ENCODE results near the gene STX17.

DNA sequence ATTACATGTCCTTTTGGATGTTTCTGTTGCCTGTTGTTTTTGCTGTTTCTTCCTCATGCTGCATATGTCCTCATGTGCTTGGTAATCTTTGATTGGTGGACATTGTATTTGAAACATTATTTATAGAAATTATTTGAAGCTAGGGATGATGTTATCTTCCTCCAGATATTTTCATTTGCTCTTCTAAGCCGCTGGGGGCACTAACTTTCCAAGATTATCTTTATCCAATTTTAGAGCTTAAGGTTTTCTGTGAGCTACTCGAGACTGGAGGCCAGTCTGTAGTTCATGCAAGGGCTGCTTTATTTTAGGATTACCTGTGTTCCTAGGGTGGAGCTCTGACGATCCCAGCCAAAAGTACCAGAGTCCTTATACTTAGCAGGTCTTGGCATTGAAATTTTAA, 40.9 kb downstream of the STX17 start:
- TF ChIP-seq CTCF (IDR thresholded peaks at IDR 0.05) = no peak
- TF ChIP-seq POLR2A (IDR thresholded peaks at IDR 0.05) = no peak
- TF ChIP-seq EP300 (IDR thresholded peaks at IDR 0.05) = no peak
